22Rv1 (cell line): ENCODE results near the gene TRIM63.

Experiments used
- CTCF ChIP-seq: fragments of 450-650 bp; IDR thresholded peaks from 2 replicates; pipeline ENCODE4 v1.5.1; 2017; ENCODE audit warnings: mild to moderate bottlenecking
- ZFX ChIP-seq: fragments of 450-650 bp; IDR thresholded peaks from 2 replicates; pipeline ENCODE4 v1.6.1; 2017; ENCODE audit warnings: antibody characterized with exemption, borderline replicate concordance

DNA sequence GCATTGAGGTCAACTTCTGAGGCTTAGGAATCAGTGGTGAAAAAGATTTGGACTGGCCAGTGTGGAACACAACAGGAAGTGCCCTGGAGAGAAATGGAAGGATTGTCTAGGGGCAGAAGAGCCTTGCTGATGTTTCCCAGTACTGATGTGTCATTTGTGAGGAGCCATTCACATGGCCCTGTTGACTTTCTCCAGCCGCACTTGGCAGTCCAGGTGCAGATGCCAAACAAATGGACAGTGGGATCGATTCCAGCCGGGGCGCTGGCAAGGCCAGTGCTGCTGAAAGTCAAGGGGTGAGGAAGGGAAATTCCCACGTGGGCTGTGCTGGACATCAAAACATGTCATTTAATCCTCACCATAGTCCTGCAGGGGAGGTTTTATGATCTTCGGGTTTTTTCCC, 4.9 kb upstream of the TRIM63 start:
- TF ChIP-seq CTCF (no peak), ZFX (no peak)
